ENCODE measurements around the gene YTHDF2.
"Not testable (repeated sequence)": the region's sequence is repeated elsewhere in the genome, so short reads cannot be mapped to it uniquely, and the experiment has no call there.

YTHDF2 gene

DNA sequence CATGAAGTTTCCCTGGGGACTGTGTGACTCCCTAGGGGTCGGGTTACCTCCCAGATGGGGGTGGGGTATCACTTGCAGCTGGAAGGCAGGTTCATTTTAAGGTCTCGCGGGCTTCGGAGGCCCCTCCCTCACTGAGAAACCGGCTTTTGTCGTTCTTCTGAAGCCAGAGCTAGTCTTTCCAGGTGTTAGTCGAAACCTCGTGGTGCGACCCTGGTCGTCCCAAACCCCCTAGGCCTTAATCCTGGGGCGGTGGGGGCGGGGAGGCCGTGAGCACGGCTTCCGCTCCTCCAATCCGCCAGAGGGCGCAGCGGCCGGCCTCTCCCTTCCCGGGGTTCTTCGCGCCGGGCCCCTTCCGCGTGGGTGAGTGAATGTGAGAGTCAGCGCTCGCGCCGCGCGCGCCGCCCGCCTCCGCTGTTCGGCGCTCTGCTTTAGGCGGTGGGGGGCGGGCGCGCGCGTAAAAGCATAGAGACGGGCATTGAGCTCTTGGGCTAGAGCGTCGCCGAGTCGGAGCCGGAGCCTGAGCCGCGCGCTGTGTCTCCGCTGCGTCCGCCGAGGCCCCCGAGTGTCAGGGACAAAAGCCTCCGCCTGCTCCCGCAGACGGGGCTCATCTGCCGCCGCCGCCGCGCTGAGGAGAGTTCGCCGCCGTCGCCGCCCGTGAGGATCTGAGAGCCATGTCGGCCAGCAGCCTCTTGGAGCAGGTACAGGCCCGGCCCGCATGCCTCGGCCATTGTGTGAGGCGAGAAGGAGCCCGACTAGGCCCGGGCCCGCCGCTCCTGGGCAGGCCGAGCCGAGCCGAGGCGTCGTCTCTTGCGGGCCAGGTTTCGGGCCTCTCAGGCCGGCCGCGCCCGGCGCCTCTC is at the start of gene YTHDF2:
TSS of gene YTHDF2 (plus strand) at position 491 of the 857 bp plus-strand sequence. CDS start at position 672, 181 bp downstream.
- DNase-seq (ENCODE audit: low spot score): peak; percentile 94
- TF ChIP-seq, protein P1, sequence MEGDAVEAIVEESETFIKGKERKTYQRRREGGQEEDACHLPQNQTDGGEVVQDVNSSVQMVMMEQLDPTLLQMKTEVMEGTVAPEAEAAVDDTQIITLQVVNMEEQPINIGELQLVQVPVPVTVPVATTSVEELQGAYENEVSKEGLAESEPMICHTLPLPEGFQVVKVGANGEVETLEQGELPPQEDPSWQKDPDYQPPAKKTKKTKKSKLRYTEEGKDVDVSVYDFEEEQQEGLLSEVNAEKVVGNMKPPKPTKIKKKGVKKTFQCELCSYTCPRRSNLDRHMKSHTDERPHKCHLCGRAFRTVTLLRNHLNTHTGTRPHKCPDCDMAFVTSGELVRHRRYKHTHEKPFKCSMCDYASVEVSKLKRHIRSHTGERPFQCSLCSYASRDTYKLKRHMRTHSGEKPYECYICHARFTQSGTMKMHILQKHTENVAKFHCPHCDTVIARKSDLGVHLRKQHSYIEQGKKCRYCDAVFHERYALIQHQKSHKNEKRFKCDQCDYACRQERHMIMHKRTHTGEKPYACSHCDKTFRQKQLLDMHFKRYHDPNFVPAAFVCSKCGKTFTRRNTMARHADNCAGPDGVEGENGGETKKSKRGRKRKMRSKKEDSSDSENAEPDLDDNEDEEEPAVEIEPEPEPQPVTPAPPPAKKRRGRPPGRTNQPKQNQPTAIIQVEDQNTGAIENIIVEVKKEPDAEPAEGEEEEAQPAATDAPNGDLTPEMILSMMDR (IDR thresholded peaks at IDR 0.05; ENCODE audit: extremely low read depth, insufficient read depth, missing control alignments): peak; percentile 95
- in situ Hi-C loops (cut with MboI; ENCODE audit: low pct_unique_long_range_greater_than_20kb, low sequenced_read_pairs, unreplicated experiment): no loop called here

DNA sequence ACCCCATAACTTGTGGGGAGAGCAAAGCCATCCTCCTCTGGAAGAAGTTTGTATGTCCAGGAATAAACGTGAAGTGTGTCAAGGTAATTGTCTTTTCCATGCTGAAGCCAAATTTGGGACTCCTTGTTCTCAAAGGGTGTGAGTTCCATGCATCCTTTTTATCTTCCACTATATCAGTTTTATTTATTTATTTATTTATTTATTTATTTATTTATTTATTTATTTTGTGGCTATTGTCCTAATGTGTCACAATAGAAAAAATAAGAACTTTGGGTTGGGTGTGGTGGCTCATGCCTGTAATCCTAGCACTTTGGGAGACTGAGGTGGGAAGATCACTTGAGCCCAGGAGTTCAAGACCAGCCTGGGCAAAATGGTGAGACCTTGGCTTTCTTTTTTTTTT is 45.1 kb upstream of the YTHDF2 start:
- DNase-seq (ENCODE audit: low spot score); in situ Hi-C loops (cut with MboI; ENCODE audit: low pct_unique_long_range_greater_than_20kb, low sequenced_read_pairs, unreplicated experiment): not testable (repeated sequence)

DNA sequence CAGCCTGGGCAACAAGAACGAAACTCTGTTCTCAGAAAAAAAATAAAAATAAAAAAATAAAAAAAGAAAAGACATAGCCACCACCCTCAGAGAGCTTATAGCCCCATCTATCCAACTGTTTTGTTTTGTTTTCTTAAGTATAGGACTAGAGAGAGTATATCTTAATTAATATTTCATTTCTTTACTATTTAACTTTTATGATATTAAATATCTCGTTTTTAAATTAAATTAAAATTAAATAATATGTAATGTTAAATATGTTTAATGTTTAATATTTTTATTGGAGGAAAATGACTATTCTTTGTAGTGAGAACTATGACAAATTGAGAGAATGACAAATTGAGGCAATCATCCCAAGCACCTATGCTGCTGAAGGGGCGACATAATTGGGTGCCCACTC is 33.1 kb upstream of the YTHDF2 start:
- TF ChIP-seq, protein P1 (IDR thresholded peaks at IDR 0.05; ENCODE audit: extremely low read depth, insufficient read depth, missing control alignments): no peak
- in situ Hi-C loops (cut with MboI; ENCODE audit: low pct_unique_long_range_greater_than_20kb, low sequenced_read_pairs, unreplicated experiment): no loop called here
- DNase-seq (ENCODE audit: low spot score): no peak

DNA sequence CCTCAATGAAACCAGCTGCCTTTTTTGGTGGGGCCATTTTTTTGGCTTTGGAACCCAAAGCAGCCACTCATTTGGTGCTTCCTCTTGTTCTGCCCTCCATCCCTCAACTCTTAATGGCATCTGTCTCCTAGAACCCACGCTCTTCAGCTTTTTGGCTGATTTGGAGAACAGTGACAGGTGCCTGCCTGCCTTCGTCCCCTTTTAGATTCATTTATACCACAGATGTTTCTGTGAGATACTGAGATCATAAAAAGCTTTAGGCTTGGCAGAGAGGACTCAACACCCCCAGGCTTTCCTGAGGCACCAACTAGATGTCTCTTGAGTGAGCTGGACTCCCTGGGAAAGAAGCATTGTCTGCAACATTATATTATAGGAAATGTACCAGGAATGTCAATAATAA is 20.4 kb upstream of the YTHDF2 start:
- in situ Hi-C loops (cut with MboI; ENCODE audit: low pct_unique_long_range_greater_than_20kb, low sequenced_read_pairs, unreplicated experiment): no loop called here
- DNase-seq (ENCODE audit: low spot score): no peak
- TF ChIP-seq, protein P1 (IDR thresholded peaks at IDR 0.05; ENCODE audit: extremely low read depth, insufficient read depth, missing control alignments): no peak

DNA sequence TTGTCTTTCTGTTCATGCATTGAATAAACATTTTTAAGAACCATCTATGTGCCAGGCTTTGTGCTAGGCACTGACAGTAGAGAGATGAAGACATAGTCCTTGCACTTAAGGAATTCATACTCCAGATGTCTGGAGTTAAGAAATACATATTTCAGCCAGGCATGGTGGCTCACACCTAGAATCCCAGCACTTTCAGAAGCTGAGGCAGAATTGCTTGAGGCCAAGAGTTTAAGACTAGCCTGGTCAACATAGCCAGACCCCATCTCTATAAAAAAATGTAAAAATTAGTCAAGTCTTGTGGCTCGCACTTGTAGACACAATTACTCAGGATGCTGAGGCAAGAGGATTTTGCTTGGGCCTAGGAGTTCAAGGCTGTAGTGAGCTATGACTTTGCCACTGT is 18.6 kb upstream of the YTHDF2 start:
- DNase-seq (ENCODE audit: low spot score): no peak
- TF ChIP-seq, protein P1 (IDR thresholded peaks at IDR 0.05; ENCODE audit: extremely low read depth, insufficient read depth, missing control alignments): no peak
- in situ Hi-C loops (cut with MboI; ENCODE audit: low pct_unique_long_range_greater_than_20kb, low sequenced_read_pairs, unreplicated experiment): no loop called here

DNA sequence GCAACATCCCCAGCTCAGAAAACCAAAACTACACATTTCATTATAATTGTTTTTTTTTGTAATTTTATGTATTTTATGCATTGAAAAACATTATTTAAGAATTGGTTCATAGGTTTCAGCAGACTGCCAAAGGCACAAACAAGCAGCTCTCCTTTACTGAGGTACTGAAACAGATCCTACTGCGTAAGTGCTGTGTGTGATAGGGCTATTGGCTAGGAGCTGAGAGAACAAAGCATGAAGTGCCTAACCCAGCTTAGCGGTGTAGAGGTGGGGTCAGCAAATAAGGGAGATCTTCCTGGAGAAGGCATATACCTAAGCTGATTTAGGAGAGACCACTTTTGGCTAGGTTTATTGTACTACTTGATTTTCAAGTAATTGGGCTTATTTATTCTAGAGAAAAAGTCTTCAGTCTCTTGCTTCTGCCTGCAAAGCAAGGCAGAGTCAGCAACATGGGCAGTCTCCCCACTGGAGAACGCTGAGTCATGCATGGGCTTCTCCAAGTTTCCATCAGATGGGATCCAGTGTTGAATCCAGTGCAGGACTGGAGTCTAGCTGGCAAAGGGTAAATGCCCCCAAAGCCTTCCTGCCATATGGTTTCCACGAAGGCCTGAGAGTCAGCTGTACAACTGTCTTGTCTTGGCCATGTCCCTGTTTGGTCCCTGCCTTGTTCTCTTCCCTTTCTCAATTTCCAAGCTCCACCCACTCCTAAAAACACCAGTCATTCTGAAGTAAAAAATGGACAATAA is 18.0 kb upstream of the YTHDF2 start:
- in situ Hi-C loops (cut with MboI; ENCODE audit: low pct_unique_long_range_greater_than_20kb, low sequenced_read_pairs, unreplicated experiment): no loop called here
- TF ChIP-seq, protein P1 (IDR thresholded peaks at IDR 0.05; ENCODE audit: extremely low read depth, insufficient read depth, missing control alignments): no peak
- DNase-seq (ENCODE audit: low spot score): no peak

- TF ChIP-seq, protein P1 (IDR thresholded peaks at IDR 0.05; ENCODE audit: extremely low read depth, insufficient read depth, missing control alignments): no peak
- DNase-seq (ENCODE audit: low spot score): no peak
- in situ Hi-C loops (cut with MboI; ENCODE audit: low pct_unique_long_range_greater_than_20kb, low sequenced_read_pairs, unreplicated experiment): no loop called here
Measured at GRCh38 chr1:28719332-28719619, 17.5 kb upstream of the YTHDF2 start.
